GM19025 (cell line): ENCODE data around the gene MYLK.

ENCODE experiments used
- ATAC-seq: cut with Tn5 transposase; IDR thresholded peaks from one replicate; pipeline ENCODE4 v1.9.1; 2021; ENCODE audit warnings: mild to moderate bottlenecking, low read depth, moderate library complexity; ENCODE audit not compliant: unreplicated experiment

The MYLK gene

DNA sequence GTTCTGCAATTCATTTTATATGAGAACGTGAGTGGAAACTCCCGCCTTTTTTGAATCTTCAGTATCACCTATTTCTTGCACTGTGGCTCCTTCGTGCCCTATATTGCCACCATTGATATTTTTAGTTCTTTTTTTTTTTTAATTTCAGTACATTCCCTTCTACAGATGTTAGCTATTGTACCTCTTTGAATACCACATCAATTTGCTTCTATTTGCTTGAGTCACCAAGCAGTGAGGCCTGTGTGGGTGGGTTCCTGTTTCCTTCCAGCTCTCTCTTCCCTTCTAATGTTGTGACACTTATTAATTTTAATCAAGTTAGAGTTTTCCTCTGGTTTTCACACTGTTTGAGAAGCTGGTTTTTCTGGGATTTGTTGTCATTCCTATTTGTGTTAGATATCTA is 308.0 kb downstream of the MYLK start:
- no peak for ATAC-seq

DNA sequence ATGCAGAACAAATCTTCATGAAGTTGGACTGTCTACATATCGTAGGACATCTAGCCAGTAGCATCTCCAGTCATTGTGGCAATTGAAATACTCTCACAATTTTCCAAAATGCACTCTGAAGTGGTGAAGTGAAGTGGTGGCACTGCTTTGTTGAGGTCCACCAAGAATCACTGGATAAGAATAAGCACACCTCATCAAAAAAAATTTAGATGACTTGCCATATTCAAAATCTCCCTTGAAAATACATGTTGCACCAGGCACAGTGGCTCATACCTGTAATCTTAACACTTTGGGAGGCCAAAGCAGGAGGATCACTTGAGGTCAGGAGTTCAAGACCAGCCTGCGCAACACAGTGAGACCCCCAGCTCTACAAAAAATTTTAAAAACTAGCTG is 312.2 kb downstream of the MYLK start:
- no peak for ATAC-seq

DNA sequence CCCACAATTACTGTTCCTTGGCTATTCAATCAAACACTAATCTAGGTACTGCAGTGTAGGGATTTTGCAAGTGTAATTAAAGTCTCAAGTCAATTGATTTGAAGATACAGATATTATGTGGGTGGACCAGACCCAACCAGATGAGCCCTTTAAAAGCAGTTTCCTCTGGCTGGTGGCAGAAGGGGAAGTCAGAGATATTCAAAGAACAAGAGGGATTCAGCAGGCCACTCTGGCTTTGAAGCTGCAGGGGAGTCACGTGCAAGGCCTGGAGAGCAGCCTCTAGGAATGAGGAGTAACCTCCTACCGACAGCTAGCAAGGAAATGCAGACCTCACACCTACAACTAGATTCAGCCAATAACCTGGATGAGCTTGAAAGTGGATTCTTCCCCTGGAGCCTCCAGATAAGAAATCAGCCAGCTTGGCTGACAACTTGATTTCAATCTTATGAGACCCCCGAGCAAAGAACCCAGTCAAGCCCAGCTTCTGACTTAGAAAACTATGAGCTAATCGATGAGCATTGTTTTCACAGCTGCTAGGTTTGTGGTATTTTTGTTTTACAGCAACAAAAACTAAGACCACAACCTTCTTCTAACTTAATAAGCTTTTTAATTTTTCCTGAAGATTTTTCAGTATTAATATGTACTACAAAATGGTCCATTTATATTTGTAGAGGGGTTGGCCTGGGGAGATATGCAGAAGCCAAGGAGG is 312.7 kb downstream of the MYLK start:
- no peak for ATAC-seq

DNA sequence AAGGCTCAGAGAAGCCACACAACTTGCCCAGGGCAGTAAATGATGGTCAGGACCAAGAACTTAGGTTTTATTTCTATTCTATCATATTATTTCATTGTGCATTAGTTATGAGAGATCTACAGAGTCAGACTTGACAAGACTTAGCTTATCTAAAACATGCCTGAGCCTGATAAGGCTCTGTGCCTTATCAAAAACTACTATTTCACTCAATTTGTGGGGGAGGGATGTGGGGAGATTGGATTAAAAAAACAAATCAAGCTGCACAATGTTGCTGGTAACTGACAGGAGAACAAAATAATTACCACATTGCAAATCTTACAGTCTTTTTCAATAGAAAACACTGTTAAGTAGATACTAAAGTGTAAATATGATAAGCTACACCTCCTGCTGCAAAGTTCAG is 315.3 kb downstream of the MYLK start:
- ATAC-seq = no peak

DNA sequence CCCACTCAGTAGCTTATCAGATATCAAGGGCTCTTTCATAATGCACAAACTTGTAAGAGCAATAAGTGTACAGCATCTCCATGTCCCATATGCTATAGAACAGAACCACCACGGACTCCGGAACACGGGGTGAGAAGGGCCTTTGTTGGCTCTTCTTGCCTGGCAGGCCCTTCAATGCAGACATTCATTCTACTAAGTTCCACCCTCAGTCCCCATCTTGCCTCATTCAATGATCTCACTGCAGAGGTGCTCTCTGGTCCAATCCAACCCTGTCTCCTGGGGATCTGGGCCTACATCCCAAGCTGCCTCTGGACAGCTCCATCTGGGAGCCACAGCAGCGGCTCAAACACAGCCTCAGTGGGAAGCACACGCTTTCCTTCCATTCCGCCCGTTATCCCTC is 316.1 kb downstream of the MYLK start:
- no peak for ATAC-seq

DNA sequence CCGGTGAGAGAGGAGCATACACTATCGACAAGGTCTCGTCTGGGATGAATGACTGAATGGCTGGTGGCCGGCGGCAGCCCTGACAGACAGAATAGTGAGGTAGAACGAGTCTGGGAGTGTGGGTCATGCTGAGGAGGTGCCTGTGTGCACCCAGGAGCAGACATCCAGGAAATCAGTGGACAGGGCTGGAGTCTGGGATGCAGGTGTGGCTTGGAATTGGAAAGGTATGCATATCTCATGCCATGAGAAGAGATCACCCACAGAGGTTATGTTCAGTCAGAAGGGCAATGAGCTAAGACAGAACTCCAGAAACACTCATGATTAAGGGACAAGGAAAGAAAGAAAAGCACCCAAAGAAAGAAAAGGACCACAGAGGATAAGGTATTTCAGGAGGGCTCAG is 320.1 kb downstream of the MYLK start:
- no peak for ATAC-seq

DNA sequence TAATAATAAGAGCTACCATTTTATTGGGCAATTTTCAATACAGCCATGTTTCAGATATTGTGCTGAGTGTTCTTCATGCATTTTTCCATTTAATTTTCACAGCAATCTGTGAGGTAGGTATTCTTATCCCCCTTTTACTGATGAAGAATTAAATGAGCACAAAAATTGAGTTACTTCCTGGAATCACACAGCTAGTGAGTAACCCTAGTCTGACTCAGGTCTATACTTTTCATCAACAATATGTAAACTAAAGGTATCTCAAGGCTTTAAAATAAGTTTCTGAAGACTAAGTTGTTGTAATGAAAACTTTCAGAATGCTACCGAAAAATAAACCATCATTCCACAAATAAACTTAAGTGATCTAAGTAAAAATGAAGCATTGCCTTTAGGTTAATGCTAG is 321.6 kb downstream of the MYLK start:
- no peak for ATAC-seq

DNA sequence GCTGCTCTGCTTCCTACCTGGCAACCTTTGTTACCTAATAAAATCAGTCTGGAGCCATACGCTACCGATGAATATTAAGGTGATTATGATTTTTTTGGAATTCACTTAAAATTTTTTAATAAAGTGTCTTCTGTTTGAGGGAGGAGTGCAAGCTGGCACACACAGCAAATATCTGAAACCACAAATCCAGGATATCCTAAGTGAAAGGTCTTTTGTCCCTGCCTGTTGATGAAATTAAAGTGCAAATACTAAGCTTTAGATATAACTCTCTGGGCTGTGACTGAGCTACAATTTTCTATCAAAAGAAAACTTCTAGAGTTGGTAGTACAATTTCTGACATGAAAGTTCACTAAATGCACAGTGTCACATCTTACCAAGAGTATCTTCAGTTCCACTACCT is 322.9 kb downstream of the MYLK start:
- ATAC-seq = no peak
